ENCODE results near the gene CDH23.

CDH23 gene

GRCh38 chr10:71611131-71611530, 214.4 kb downstream of the CDH23 start:
- no peaks in the 10 kb centered on the region for H3K79me2 ChIP-seq (ENCODE audit: control insufficient read depth, low read length)
- H3K4me1 ChIP-seq (ENCODE audit: control insufficient read depth, low read length): no peaks in the 10 kb centered on the region
- H3K9me2 ChIP-seq (replicated peaks; ENCODE audit: control insufficient read depth, low read length): no peaks in the 10 kb centered on the region
- H3K36me3 ChIP-seq (ENCODE audit: control insufficient read depth, low read length): no peaks in the 10 kb centered on the region
- no peak overlapping the region for H3K4me2 ChIP-seq (ENCODE audit: low read length)
- H3F3A ChIP-seq (ENCODE audit: control insufficient read depth, insufficient read depth): no peaks in the 10 kb centered on the region
- no peak overlapping the region for H3K4me3 ChIP-seq (ENCODE audit: low read length)
- H3K27ac ChIP-seq (ENCODE audit: low read depth, low read length): no peak overlapping the region
- H3K27me3 ChIP-seq (ENCODE audit: control insufficient read depth, low read length): peaks cover 13% of the 10 kb centered on the region
- no peak for TF ChIP-seq CTCF (IDR thresholded peaks at IDR 0.05; ENCODE audit: low read depth, low read length, poor library complexity, severe bottlenecking)
- no peak for TF ChIP-seq EZH2phosphoT487 (IDR thresholded peaks at IDR 0.05; ENCODE audit: borderline replicate concordance, low read length)
- no peaks in the 10 kb centered on the region for H3K9me3 ChIP-seq (ENCODE audit: control insufficient read depth, insufficient read depth, low read length)
- no peaks in the 10 kb centered on the region for H4K20me1 ChIP-seq (ENCODE audit: control insufficient read depth, insufficient read depth, low read depth, low read length)

GRCh38 chr10:71611709-71612422, 215.1 kb downstream of the CDH23 start:
- H3K27me3 ChIP-seq (ENCODE audit: control insufficient read depth, low read length): peaks cover 13% of the 10 kb centered on the region
- no peaks in the 10 kb centered on the region for H3K9me2 ChIP-seq (replicated peaks; ENCODE audit: control insufficient read depth, low read length)
- no peaks in the 10 kb centered on the region for H3K36me3 ChIP-seq (ENCODE audit: control insufficient read depth, low read length)
- no peak overlapping the region for H3K27ac ChIP-seq (ENCODE audit: low read depth, low read length)
- no peak overlapping the region for H3K4me3 ChIP-seq (ENCODE audit: low read length)
- no peaks in the 10 kb centered on the region for H4K20me1 ChIP-seq (ENCODE audit: control insufficient read depth, insufficient read depth, low read depth, low read length)
- no peaks in the 10 kb centered on the region for H3K9me3 ChIP-seq (ENCODE audit: control insufficient read depth, insufficient read depth, low read length)
- H3F3A ChIP-seq (ENCODE audit: control insufficient read depth, insufficient read depth): no peaks in the 10 kb centered on the region
- H3K4me2 ChIP-seq (ENCODE audit: low read length): no peak overlapping the region
- no peak for TF ChIP-seq CTCF (IDR thresholded peaks at IDR 0.05; ENCODE audit: low read depth, low read length, poor library complexity, severe bottlenecking)
- no peak for TF ChIP-seq EZH2phosphoT487 (IDR thresholded peaks at IDR 0.05; ENCODE audit: borderline replicate concordance, low read length)
- H3K79me2 ChIP-seq (ENCODE audit: control insufficient read depth, low read length): no peaks in the 10 kb centered on the region
- no peaks in the 10 kb centered on the region for H3K4me1 ChIP-seq (ENCODE audit: control insufficient read depth, low read length)

GRCh38 chr10:71613261-71613777, 216.6 kb downstream of the CDH23 start:
- Histone ChIP-seq H3K4me3 (ENCODE audit: low read length) (no peak overlapping the region), H3K27ac (ENCODE audit: low read depth, low read length) (no peak overlapping the region), H3K4me1 (ENCODE audit: control insufficient read depth, low read length) (no peaks in the 10 kb centered on the region)

More at GRCh38 chr10:71613261-71613777, 216.6 kb downstream of the CDH23 start:
- Histone ChIP-seq H4K20me1 (ENCODE audit: control insufficient read depth, insufficient read depth, low read depth, low read length) (no peaks in the 10 kb centered on the region), H3K79me2 (ENCODE audit: control insufficient read depth, low read length) (no peaks in the 10 kb centered on the region), H3K4me2 (ENCODE audit: low read length) (no peak overlapping the region), H3K9me3 (ENCODE audit: control insufficient read depth, insufficient read depth, low read length) (no peaks in the 10 kb centered on the region), H3K9me2 (replicated peaks; ENCODE audit: control insufficient read depth, low read length) (no peaks in the 10 kb centered on the region), H3K36me3 (ENCODE audit: control insufficient read depth, low read length) (no peaks in the 10 kb centered on the region), H3K27me3 (ENCODE audit: control insufficient read depth, low read length) (peaks cover 13% of the 10 kb centered on the region), H3F3A (ENCODE audit: control insufficient read depth, insufficient read depth) (no peaks in the 10 kb centered on the region)
- no peak for TF ChIP-seq CTCF (IDR thresholded peaks at IDR 0.05; ENCODE audit: low read depth, low read length, poor library complexity, severe bottlenecking)
- TF ChIP-seq EZH2phosphoT487 (IDR thresholded peaks at IDR 0.05; ENCODE audit: borderline replicate concordance, low read length): no peak
